ENCODE results near the gene SYT6.

DNA sequence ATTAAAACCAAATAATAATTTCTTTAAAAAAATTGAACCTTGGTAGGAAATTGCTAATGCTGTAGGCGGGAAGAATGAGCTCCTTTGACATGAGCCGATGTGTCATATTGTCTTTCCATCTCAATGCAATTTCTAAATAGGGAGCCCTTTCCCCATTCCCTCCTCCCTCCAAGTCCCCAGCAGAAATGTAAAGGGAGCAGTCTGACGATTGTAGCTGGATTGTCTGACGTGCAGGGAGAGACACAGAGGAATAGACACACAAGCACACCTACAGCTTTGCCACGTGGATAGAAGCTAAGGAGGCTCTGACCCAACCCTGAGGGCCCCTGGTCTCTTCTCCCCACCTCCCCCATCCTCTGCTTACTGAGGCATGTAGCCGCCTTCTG lies 3.6 kb upstream of the SYT6 start:
- TF ChIP-seq, protein P1, sequence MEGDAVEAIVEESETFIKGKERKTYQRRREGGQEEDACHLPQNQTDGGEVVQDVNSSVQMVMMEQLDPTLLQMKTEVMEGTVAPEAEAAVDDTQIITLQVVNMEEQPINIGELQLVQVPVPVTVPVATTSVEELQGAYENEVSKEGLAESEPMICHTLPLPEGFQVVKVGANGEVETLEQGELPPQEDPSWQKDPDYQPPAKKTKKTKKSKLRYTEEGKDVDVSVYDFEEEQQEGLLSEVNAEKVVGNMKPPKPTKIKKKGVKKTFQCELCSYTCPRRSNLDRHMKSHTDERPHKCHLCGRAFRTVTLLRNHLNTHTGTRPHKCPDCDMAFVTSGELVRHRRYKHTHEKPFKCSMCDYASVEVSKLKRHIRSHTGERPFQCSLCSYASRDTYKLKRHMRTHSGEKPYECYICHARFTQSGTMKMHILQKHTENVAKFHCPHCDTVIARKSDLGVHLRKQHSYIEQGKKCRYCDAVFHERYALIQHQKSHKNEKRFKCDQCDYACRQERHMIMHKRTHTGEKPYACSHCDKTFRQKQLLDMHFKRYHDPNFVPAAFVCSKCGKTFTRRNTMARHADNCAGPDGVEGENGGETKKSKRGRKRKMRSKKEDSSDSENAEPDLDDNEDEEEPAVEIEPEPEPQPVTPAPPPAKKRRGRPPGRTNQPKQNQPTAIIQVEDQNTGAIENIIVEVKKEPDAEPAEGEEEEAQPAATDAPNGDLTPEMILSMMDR (IDR thresholded peaks at IDR 0.05) = no peak
- no peak for TF ChIP-seq POLR2A (IDR thresholded peaks at IDR 0.05)
